Osteoblast (primary cell): Measurements from ENCODE around the gene TSPAN3. TPM values are rescaled to one million over a fixed set of nuclear protein-coding genes. Genes with fewer than 3 reads are reported as not detected.

Experiments used
- DNase-seq: peaks from one replicate; pipeline ENCODE4 v3.0.0; 2011; ENCODE audit warnings: low spot score, mixed read lengths; ENCODE audit not compliant: insufficient read length; ENCODE audit errors: missing footprints
- H2AFZ ChIP-seq: 2 replicates; pipeline ENCODE4 v1.6.0; 2011; ENCODE audit warnings: mild to moderate bottlenecking, low read length
- H3K27ac ChIP-seq: 2 replicates; pipeline ENCODE4 v1.5.1; 2011; ENCODE audit warnings: mild to moderate bottlenecking, low read depth, low read length, moderate library complexity
- H3K27me3 ChIP-seq: 2 replicates; pipeline ENCODE4 v1.6.0; 2012; ENCODE audit warnings: mild to moderate bottlenecking, control low read depth, inconsistent platforms, low read length, moderate library complexity; ENCODE audit not compliant: insufficient read depth
- H3K36me3 ChIP-seq: 2 replicates; pipeline ENCODE4 v1.5.1; 2011; ENCODE audit warnings: mild to moderate bottlenecking, low read length, control low read depth, moderate library complexity; ENCODE audit not compliant: insufficient read depth
- H3K4me1 ChIP-seq: 2 replicates; pipeline ENCODE4 v1.5.1; 2011; ENCODE audit warnings: mild to moderate bottlenecking, low read length, control low read depth, moderate library complexity; ENCODE audit not compliant: insufficient read depth
- H3K4me2 ChIP-seq: 2 replicates; pipeline ENCODE4 v1.6.0; 2011; ENCODE audit warnings: mild to moderate bottlenecking, low read length; ENCODE audit not compliant: insufficient read depth
- H3K4me3 ChIP-seq: fragments of 200-600 bp; sonication (generic); 3 replicates; pipeline ENCODE4 v1.5.1; 2012; ENCODE audit warnings: mild to moderate bottlenecking, low read length, inconsistent platforms; ENCODE audit not compliant: insufficient read depth
- H3K79me2 ChIP-seq: 2 replicates; pipeline ENCODE4 v1.6.0; 2012; ENCODE audit warnings: mild to moderate bottlenecking, low read length, control low read depth, inconsistent platforms; ENCODE audit not compliant: insufficient read depth
- H3K9me3 ChIP-seq: 2 replicates; pipeline ENCODE4 v1.5.1; 2011; ENCODE audit warnings: low read depth, low read length, control low read depth
- H4K20me1 ChIP-seq: 2 replicates; pipeline ENCODE4 v1.6.0; 2012; ENCODE audit warnings: mild to moderate bottlenecking, low read length, control low read depth; ENCODE audit not compliant: insufficient read depth
- CTCF ChIP-seq: IDR thresholded peaks from 2 replicates; pipeline ENCODE4 v1.5.1; 2011; ENCODE audit warnings: mild to moderate bottlenecking, low read depth, low read length, moderate library complexity; ENCODE audit errors: extremely low read depth
- total RNA-seq: library from RNA; depleted of rRNA; stranded (reverse); fragments of >200 nt; gene quantifications from 2 replicates; pipeline ENCODE4 v1.2.3, GENCODE V29; 2012

Gene TSPAN3
- total RNA-seq, 1 donor, result 235 TPM

- Histone ChIP-seq H3K9me3 (no peaks in the 10 kb centered on the region), H4K20me1 (peaks cover 22% of the 10 kb centered on the region), H3K4me2 (no peak overlapping the region), H3K27me3 (no peaks in the 10 kb centered on the region), H2AFZ (no peak overlapping the region), H3K27ac (no peak overlapping the region), H3K4me1 (peaks cover 23% of the 10 kb centered on the region), H3K79me2 (peaks cover 26% of the 10 kb centered on the region), H3K4me3 (no peak overlapping the region), H3K36me3 (peaks cover 30% of the 10 kb centered on the region)
- no peak for DNase-seq
- no peak for TF ChIP-seq CTCF
Measured at GRCh38 chr15:77115179-77115578, 44.3 kb upstream of the TSPAN3 start.

GRCh38 chr15:77112838-77113504 lies 42.1 kb upstream of the TSPAN3 start:
- Histone ChIP-seq H3K27ac (no peak overlapping the region), H4K20me1 (peaks cover 14% of the 10 kb centered on the region)
- no peak for DNase-seq

GRCh38 chr15:77111789-77112188 lies 40.9 kb upstream of the TSPAN3 start:
- no peak for TF ChIP-seq CTCF
- no peaks in the 10 kb centered on the region for H3K27me3 ChIP-seq
- H3K79me2 ChIP-seq, result peaks cover 10% of the 10 kb centered on the region
- no peak overlapping the region for H2AFZ ChIP-seq
- no peak overlapping the region for H3K27ac ChIP-seq
- peaks cover 12% of the 10 kb centered on the region for H4K20me1 ChIP-seq
- H3K4me3 ChIP-seq, result no peak overlapping the region
- H3K4me2 ChIP-seq, result no peak overlapping the region
- DNase-seq, result no peak
- H3K4me1 ChIP-seq, result peaks cover 19% of the 10 kb centered on the region
- no peaks in the 10 kb centered on the region for H3K9me3 ChIP-seq
- peaks cover 30% of the 10 kb centered on the region for H3K36me3 ChIP-seq

More at GRCh38 chr15:77112838-77113504, 42.1 kb upstream of the TSPAN3 start:
- Histone ChIP-seq H2AFZ (no peak overlapping the region), H3K9me3 (no peaks in the 10 kb centered on the region), H3K27me3 (no peaks in the 10 kb centered on the region), H3K4me3 (no peak overlapping the region), H3K4me1 (peaks cover 10% of the 10 kb centered on the region), H3K79me2 (peaks cover 21% of the 10 kb centered on the region), H3K36me3 (peaks cover 30% of the 10 kb centered on the region), H3K4me2 (no peak overlapping the region)
- TF ChIP-seq CTCF, result peak; percentile 17

- TF ChIP-seq CTCF, result peak; percentile 76
- Histone ChIP-seq H3K4me2 (peak overlapping the region; percentile 20), H3K27ac (peak overlapping the region; percentile 29), H3K4me1 (peaks cover 16% of the 10 kb centered on the region), H3K9me3 (no peaks in the 10 kb centered on the region), H4K20me1 (peaks cover 3% of the 10 kb centered on the region), H3K36me3 (peaks cover 13% of the 10 kb centered on the region), H3K79me2 (peaks cover 6% of the 10 kb centered on the region), H2AFZ (no peak overlapping the region), H3K4me3 (no peak overlapping the region), H3K27me3 (no peaks in the 10 kb centered on the region)
- DNase-seq, result peak; percentile 85
Measured at GRCh38 chr15:77107531-77108355, 36.8 kb upstream of the TSPAN3 start.
